T-helper 2 cell treated with Interferon-gamma antibody and Interleukin-4, amounts not matched to agents 100 ng/mL and 5 ng/mL, for 36 hours (primary cell): ENCODE results near the gene WFDC2. TPM values are rescaled to one million over a fixed set of nuclear protein-coding genes. Genes with fewer than 3 reads are reported as not detected.
"Not testable (repeated sequence)": the region's sequence is repeated elsewhere in the genome, so short reads cannot be mapped to it uniquely, and the experiment has no call there.

ENCODE experiments used
- intact Hi-C: fragments of 100-400 bp; cut with micrococcal nuclease; formaldehyde crosslinking; loops from one replicate; pipeline ENCODE4 v1.15.1; 2023
- total RNA-seq: library from RNA; stranded (reverse); gene quantifications from 2 replicates; pipeline ENCODE4 v1.2.3, GENCODE V29; 2022

WFDC2 gene
- total RNA-seq, 1 donor from 2014 or later, result not detected

DNA sequence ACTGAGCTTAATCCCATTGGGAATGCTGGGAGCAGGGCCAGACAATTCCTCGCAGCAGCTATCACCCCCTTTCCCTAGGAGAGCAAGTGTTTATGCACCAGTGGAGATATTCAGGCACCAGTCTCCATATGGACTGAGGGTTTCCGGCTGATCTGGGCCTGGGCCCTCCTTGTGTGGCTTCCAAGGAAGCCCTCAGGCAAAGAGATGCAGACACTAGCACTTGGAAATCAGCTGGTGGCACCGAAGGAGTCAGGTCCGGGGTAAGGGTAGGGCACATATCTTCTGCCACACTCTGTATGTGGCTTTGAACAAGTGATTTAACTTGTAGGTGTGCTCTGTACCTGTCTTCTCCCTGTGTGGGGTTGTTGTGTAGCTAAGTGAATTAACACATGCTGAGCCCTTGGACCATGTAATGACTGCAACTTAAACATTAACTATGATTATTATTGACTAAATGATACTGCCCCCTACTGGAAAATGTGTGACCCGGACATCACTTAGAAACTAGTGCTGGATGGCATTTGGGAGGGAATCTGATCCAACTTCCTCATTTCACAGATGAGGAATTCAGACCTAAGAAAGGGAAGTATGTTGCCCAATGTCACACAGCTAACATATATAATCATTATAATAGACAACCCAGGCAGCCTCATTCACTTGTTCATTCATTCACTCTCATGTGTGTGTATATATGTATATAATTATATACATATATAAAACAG, 19.3 kb upstream of the WFDC2 start:
- intact Hi-C loops, result loop anchor here (1.0 kb wide), 1 partner anchor 131 kb away; no protein-coding TSS in a partner anchor

- intact Hi-C loops, result no loop called here
Measured at GRCh38 chr20:45452238-45452637, 17.3 kb upstream of the WFDC2 start.

GRCh38 chr20:45452772-45453691, 16.5 kb upstream of the WFDC2 start:
- intact Hi-C loops, result no loop called here

- intact Hi-C loops, result loop anchor here (1.0 kb wide), 1 partner anchor 315 kb away; no protein-coding TSS in a partner anchor
Measured at GRCh38 chr20:45456632-45457031, 12.9 kb upstream of the WFDC2 start.

GRCh38 chr20:45459606-45460005, 9.9 kb upstream of the WFDC2 start:
- intact Hi-C loops, result no loop called here

- intact Hi-C loops, result no loop called here
Measured at GRCh38 chr20:45461225-45461624, 8.3 kb upstream of the WFDC2 start.

GRCh38 chr20:45462711-45463509, 6.6 kb upstream of the WFDC2 start:
- intact Hi-C loops, result no loop called here

- intact Hi-C loops, result no loop called here
Measured at GRCh38 chr20:45463709-45464108, 5.8 kb upstream of the WFDC2 start.

DNA sequence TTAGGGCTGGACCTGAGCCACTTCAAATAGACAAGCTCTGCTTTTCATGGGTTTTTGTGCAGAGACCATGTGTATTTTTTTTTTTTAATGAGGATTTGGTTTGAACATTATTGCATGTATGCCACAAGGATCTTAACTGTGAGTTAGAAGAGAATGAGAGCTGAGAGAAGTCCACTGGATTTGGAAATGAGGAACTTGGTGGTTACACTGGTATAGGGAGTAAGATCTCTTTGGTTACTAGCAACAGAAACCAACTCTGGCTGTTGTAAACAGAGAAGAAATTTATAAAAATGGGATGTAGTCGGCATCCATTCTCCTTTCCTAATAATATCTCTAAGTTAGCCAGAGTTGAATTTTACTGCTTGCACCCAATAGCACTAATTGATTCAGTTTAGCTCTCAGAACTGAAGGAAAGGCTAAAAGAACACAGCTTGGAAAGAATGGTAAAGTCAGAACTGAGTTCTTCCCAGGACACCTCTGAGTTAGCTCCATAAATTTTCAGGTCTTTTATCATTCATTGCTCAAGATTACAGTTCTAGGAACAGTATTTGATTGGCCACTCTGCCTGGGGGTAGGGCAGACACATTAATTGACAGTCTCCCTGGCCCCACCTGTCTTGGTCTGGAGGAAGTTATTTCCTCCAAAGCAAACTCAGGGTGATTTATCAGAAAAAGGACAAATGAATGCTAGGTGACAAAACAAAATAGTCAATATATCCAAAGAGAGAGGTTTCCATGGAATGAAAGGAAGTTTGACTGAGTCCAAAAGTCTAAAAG, 3.9 kb upstream of the WFDC2 start:
- intact Hi-C loops, result no loop called here

DNA sequence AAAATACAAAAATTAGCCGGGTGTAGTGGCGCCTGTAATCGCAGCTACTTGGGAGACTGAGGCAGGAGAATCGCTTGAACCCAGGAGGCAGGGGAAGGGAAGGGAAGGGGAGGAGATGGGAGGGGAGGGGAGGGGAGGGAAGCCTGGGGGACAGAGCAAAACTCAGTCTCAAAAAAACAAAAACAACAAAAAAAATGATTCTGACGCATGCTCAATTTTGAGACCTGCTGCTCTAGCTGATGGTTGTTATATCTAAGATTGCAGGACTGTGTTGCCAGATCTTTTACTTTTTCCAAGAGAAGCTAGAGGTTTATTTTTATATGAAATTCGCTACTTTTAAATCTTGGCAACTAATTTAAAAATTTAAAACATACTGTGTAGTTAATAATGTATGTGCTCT, 2.4 kb upstream of the WFDC2 start:
- intact Hi-C loops, result no loop called here

- intact Hi-C loops, result no loop called here
Measured at GRCh38 chr20:45467861-45468260, 1.7 kb upstream of the WFDC2 start.

- intact Hi-C loops, result no loop called here
Measured at GRCh38 chr20:45470262-45470931, 844 bp downstream of the WFDC2 start.

- intact Hi-C loops, result no loop called here
Measured at GRCh38 chr20:45470937-45471336, 1.4 kb downstream of the WFDC2 start.

DNA sequence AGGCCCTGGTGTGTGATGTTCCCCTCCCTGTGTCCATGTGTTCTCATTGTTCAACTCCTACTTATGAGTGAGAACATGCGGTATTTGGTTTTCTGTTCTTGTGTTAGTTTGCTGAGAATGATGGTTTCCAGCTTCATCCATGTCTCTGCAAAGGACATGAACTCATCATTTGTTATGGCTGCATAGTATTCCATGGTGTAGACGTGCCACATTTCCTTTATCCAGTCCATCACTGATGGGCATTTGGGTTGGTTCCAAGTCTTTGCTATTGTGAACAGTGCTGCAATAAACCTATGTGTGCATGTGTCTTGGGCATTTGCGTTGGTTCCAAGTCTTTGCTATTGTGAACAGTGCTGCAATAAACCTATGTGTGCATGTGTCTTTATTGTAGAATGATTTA, 2.7 kb downstream of the WFDC2 start:
- intact Hi-C loops, result not testable (repeated sequence)

DNA sequence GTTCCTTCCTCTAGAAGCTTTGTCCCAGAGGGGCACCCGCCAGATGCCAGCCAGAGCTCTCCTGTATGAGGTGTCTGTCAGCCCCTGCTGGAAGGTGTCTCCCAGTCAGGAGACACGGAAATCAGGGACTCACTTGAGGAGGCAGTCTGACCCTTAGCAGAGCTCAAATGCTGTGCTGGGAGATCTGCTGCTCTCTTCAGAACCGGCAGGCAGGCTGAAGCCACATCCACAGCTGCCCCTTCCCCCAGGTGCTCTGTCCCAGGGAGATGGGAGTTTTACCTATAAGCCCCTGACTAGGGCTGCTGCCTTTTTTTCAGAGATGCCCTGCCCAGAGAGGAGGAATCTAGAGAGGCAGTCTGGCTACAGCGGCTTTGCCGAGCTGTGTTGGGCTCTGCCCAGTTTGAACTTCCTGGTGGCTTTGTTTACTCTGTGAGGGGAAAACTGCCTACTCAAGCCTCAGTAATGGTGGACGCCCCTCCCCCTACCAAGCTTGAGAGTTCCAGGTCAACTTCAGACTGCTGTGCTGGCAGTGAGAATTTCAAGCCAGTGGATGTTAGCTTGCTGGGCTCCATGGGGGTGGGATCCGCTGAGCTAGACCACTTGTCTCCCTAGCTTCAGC, 8.1 kb downstream of the WFDC2 start:
- intact Hi-C loops, result not testable (repeated sequence)

- intact Hi-C loops, result no loop called here
Measured at GRCh38 chr20:45479822-45480221, 10.3 kb downstream of the WFDC2 start.

DNA sequence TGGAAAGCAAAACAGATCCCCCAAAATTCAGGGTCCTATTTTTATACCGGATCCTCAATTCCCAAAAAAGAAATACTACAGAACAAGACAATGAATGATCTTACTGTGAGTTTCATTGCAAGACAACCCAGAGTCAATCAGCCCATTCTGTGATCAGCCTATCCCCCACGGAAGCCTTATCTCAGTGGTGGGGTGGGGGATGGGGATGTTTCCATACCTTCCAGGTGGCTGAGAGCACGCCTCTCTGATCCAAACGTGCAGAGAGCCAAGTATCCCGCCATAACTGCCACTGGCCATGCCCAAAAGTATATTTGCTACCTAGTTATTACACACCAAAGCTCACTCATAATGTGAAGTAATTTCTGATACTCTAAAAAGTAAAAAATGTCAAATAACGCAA, 15.1 kb downstream of the WFDC2 start:
- intact Hi-C loops, result no loop called here

DNA sequence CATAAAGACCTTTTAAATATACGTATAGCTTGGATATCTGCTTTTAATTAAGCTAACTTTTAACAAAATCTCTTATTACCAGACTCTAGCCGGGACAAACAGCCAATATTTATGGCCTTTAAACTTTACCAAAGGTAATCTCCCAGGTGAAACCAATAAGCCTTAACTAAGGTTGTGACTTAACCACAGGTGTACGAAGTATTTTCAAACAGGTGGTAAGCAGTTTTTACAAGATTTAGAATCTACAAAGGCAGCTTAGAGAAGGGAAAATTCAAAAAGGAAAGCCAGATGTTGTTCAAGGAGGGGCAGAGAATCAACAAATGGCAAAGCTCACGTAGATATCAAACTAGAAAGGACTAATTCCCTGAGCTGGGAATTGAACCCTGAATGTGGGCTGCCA, 15.8 kb downstream of the WFDC2 start:
- intact Hi-C loops, result no loop called here

GRCh38 chr20:45487231-45487635, 17.7 kb downstream of the WFDC2 start:
- intact Hi-C loops, result no loop called here

DNA sequence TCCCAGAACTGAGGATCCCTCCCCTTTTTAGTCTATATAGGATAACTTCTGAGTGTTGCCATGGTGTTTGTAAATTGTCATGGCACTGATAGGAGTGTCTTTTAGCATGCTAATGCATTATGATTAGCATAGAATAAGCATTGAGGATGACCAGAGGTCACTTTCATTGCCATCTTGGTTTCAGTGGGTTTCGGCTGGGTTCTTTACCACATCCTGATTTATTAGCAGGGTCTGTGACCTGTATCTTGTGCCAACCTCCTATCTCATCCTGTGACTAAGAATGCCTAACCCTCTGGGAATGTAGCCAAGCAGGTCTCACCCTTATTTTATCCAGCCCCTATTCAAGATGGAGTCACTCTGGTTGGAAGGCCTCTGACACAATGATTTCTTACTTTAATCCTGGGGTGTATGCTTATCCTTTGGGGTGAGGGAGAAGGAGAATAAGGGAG, 19.6 kb downstream of the WFDC2 start:
- intact Hi-C loops, result no loop called here
